Sigmoid colon (tissue), 7 donors: ENCODE measurements around the gene SLC6A1. TPM values are rescaled to one million over a fixed set of nuclear protein-coding genes. Genes with fewer than 3 reads are reported as not detected.

Source experiments
- DNase-seq: peaks from one replicate; pipeline ENCODE4 v3.0.0-alpha.2; 2019
- H3K27ac ChIP-seq, 4 donors: fragments of 200-600 bp; sonication (generic); one replicate each; pipeline ENCODE4 v1.5.1; 2016 to 2019; ENCODE audit warnings: mild to moderate bottlenecking in 1 of 4
- H3K27me3 ChIP-seq, 3 donors: fragments of 200-600 bp; sonication (generic); one replicate each; pipeline ENCODE4 v1.5.1; 2019; ENCODE audit warnings: mild to moderate bottlenecking in 1 of 3
- H3K36me3 ChIP-seq, 4 donors: fragments of 200-600 bp; sonication (generic); one replicate each; pipeline ENCODE4 v1.5.1; 2016 to 2019
- H3K4me1 ChIP-seq, 4 donors: fragments of 200-600 bp; sonication (generic); one replicate each; pipeline ENCODE4 v1.5.1; 2017 to 2019
- H3K4me3 ChIP-seq, 4 donors: fragments of 200-600 bp; sonication (generic); one replicate each; pipeline ENCODE4 v1.5.1; 2017 to 2019; ENCODE audit warnings: mild to moderate bottlenecking in 2 of 4, moderate library complexity in 1 of 4
- H3K9me3 ChIP-seq, 4 donors: fragments of 200-600 bp in 3 of 4; sonication (generic) in 3 of 4; one replicate each; pipeline versions ENCODE4 v1.5.1 to v1.6.1; 2013 to 2019
- CTCF ChIP-seq, 4 experiments: fragments of 450-650 bp in 3 of 4; fragments of 200-600 bp in 1 of 4; IDR thresholded peaks; one replicate each; pipeline ENCODE4 v1.5.1; 2016 to 2019; ENCODE audit warnings: antibody characterized with exemption in 4 of 4, mild to moderate bottlenecking in 3 of 4, moderate library complexity in 2 of 4
- EP300 ChIP-seq, 4 donors: sonication (generic); formaldehyde crosslinking; IDR thresholded peaks; one replicate each; pipeline ENCODE4 v1.6.1; 2017; ENCODE audit warnings: antibody characterized with exemption in 4 of 4
- POLR2A ChIP-seq, 2 donors: fragments of 450-650 bp; IDR thresholded peaks; one replicate each; pipeline ENCODE4 v1.6.1; 2016; ENCODE audit warnings: antibody characterized with exemption in 2 of 2, mild to moderate bottlenecking in 2 of 2, moderate library complexity in 2 of 2
- POLR2AphosphoS5 ChIP-seq, 4 donors: sonication (generic); formaldehyde crosslinking; IDR thresholded peaks; one replicate each; pipeline ENCODE4 v1.6.1; 2017; ENCODE audit warnings: antibody characterized with exemption in 4 of 4
- WGBS, 2 donors: extraction: QIAGEN DNeasy Blood & Tissue Kit; methylation state at CpG; one replicate each; pipeline ENCODE4 v1.1.7; 2013; 5-methylcytosine and 5-hydroxymethylcytosine counted together
- intact Hi-C: fragments of 100-400 bp; cut with DNase I; formaldehyde crosslinking; loops from one replicate; pipeline ENCODE4 v1.15.1; 2023
- polyA plus RNA-seq, 3 donors: library from polyadenylated mRNA; stranded (reverse); fragments of 200-250 nt; gene quantifications; one replicate each; pipeline ENCODE4 v1.2.3, GENCODE V29; 2013
- total RNA-seq, 4 donors: library from RNA; depleted of rRNA; stranded (reverse); fragments of >200 nt; gene quantifications; one replicate each; pipeline ENCODE4 v1.1.0, GENCODE V29; 2016
- donor health status: healthy with polysubstance abuse.
- donor health status: Bipolar disorder and iron deficiency.
- donor health status: healthy.

Gene SLC6A1
- total and polyA plus RNA-seq, 7 donors = under 0.01 to 1.4 (median 0.29) TPM; not detected in 1

DNA sequence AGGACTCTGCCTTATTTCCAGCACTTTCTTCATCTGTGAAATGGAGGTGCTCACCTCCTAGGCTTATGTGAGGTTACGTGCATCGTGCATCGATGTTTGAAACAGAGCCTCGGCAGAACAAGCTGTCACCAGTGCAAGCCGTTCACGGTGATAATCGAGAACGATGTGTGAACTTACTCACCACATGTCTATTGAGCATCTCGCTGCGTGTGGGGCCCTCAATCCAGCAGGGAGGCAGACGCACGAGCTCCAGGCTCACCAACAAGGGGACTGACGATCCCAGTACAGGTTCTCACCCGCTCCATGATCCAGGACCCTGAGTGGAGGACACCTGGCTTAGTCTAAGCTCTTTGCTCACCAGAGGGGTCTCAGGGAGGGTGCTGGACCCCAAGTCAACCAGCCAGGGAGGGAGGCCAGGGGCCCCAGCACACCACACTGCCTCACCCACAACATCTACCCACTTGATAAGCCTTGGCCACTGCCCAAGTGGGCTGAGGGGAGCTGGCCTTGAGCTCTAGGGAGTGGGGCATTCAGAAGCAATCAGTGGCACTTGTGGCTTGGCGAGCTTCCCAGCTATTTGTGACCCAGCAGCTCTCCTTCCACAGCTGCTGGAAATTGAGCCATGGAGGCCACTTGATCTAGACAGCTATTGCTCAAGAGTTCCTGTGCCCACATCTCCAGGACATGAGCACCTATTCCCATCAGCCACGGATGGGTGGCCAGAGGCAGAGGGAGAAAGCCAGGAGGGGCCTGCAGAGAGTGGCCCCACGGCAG is 34.4 kb upstream of the SLC6A1 start:
- intact Hi-C loops = no loop called here

GRCh38 chr3:10960255-10960654 is 32.3 kb upstream of the SLC6A1 start:
- Histone ChIP-seq H3K27me3 (no peaks in the 10 kb centered on the region), H3K4me3 (no peak overlapping the region), H3K4me1 (no peaks in the 10 kb centered on the region), H3K27ac (no peak overlapping the region), H3K9me3 (no peaks in the 10 kb centered on the region), H3K36me3 (no peaks in the 10 kb centered on the region)
- DNase-seq = no peak
- TF ChIP-seq CTCF (IDR thresholded peaks at IDR 0.05) (no peak), POLR2AphosphoS5 (IDR thresholded peaks at IDR 0.05) (no peak), EP300 (IDR thresholded peaks at IDR 0.05) (no peak), POLR2A (IDR thresholded peaks at IDR 0.05) (no peak)
- WGBS, 2 donors = 91 to 93% methylated on average over 6 of the region's 6 CpGs
- intact Hi-C loops = no loop called here

More for the DNA sequence above, 34.4 kb upstream of the SLC6A1 start:
- Histone ChIP-seq H3K4me3 (no peak overlapping the region), H3K36me3 (no peaks in the 10 kb centered on the region), H3K27me3 (no peaks in the 10 kb centered on the region), H3K27ac (no peak overlapping the region), H3K4me1 (no peaks in the 10 kb centered on the region), H3K9me3 (no peaks in the 10 kb centered on the region)
- 49 to 73% methylated on average over 17 of the region's 17 CpGs for WGBS, 2 donors
- TF ChIP-seq EP300 (IDR thresholded peaks at IDR 0.05) (no peak), POLR2AphosphoS5 (IDR thresholded peaks at IDR 0.05) (no peak), CTCF (IDR thresholded peaks at IDR 0.05) (no peak), POLR2A (IDR thresholded peaks at IDR 0.05) (no peak)
- no peak for DNase-seq

GRCh38 chr3:10961921-10962320 is 30.6 kb upstream of the SLC6A1 start:
- 56 to 83% methylated on average over 2 of the region's 2 CpGs for WGBS, 2 donors
- DNase-seq = no peak

GRCh38 chr3:10962481-10963036 is 30.0 kb upstream of the SLC6A1 start:
- Histone ChIP-seq H3K4me1 (no peaks in the 10 kb centered on the region), H3K36me3 (no peaks in the 10 kb centered on the region), H3K4me3 (no peak overlapping the region), H3K27me3 (peaks cover 0 to 7% (median 0%) of the 10 kb centered on the region in 3 donors), H3K27ac (no peak overlapping the region), H3K9me3 (no peaks in the 10 kb centered on the region)
- WGBS, 2 donors = 18 to 49% methylated on average over 5 of the region's 5 CpGs
- intact Hi-C loops = no loop called here
- no peak for DNase-seq
- TF ChIP-seq CTCF (IDR thresholded peaks at IDR 0.05) (no peak), EP300 (IDR thresholded peaks at IDR 0.05) (no peak), POLR2AphosphoS5 (IDR thresholded peaks at IDR 0.05) (no peak), POLR2A (IDR thresholded peaks at IDR 0.05) (no peak)

More at GRCh38 chr3:10961921-10962320, 30.6 kb upstream of the SLC6A1 start:
- Histone ChIP-seq H3K27ac (no peak overlapping the region), H3K36me3 (no peaks in the 10 kb centered on the region), H3K9me3 (no peaks in the 10 kb centered on the region), H3K27me3 (peaks cover 0 to 7% (median 0%) of the 10 kb centered on the region in 3 donors), H3K4me3 (no peak overlapping the region), H3K4me1 (no peaks in the 10 kb centered on the region)
- intact Hi-C loops = no loop called here
- no peak for TF ChIP-seq EP300 (IDR thresholded peaks at IDR 0.05)
- no peak for TF ChIP-seq CTCF (IDR thresholded peaks at IDR 0.05)
- TF ChIP-seq POLR2A (IDR thresholded peaks at IDR 0.05) = no peak
- TF ChIP-seq POLR2AphosphoS5 (IDR thresholded peaks at IDR 0.05) = no peak
